ENCODE results near the gene ZNF652. TPM values are rescaled to one million over a fixed set of nuclear protein-coding genes. Genes with fewer than 3 reads are reported as not detected.
"Not testable (repeated sequence)": the region's sequence is repeated elsewhere in the genome, so short reads cannot be mapped to it uniquely, and the experiment has no call there.

The ZNF652 gene
- total RNA-seq, 2 donors from 2014 or later, result 24.6 to 25.4 TPM

DNA sequence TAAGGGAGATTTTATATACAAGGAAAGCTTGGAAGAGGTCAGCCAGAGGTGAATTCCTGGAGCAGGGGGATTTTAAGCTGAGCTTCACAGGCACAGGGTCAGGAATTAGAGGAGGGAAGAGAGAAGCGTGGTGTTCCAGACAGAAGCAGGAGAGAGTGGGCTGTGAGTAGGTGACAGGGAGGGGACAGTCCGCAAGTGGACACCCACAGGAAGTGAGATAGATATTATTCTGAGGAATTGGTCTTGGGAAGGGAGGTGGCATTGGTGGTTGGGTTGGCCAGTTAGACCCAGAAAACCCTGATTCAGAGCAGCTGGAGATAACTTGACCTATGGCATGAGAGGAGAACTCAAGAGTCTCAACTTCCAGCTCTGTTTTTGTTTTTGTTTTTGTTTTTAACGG is 37.9 kb upstream of the ZNF652 start:
- Histone ChIP-seq H3K4me1 (no peaks in the 10 kb centered on the region), H3K27ac (no peak overlapping the region), H3K9me3 (no peaks in the 10 kb centered on the region), H3K27me3 (no peaks in the 10 kb centered on the region), H3K36me3 (peaks cover 15% of the 10 kb centered on the region), H3K4me3 (no peak overlapping the region)
- TF ChIP-seq, protein P1, sequence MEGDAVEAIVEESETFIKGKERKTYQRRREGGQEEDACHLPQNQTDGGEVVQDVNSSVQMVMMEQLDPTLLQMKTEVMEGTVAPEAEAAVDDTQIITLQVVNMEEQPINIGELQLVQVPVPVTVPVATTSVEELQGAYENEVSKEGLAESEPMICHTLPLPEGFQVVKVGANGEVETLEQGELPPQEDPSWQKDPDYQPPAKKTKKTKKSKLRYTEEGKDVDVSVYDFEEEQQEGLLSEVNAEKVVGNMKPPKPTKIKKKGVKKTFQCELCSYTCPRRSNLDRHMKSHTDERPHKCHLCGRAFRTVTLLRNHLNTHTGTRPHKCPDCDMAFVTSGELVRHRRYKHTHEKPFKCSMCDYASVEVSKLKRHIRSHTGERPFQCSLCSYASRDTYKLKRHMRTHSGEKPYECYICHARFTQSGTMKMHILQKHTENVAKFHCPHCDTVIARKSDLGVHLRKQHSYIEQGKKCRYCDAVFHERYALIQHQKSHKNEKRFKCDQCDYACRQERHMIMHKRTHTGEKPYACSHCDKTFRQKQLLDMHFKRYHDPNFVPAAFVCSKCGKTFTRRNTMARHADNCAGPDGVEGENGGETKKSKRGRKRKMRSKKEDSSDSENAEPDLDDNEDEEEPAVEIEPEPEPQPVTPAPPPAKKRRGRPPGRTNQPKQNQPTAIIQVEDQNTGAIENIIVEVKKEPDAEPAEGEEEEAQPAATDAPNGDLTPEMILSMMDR (IDR thresholded peaks at IDR 0.05), result no peak
- no peak for DNase-seq (ENCODE audit: low spot score)

DNA sequence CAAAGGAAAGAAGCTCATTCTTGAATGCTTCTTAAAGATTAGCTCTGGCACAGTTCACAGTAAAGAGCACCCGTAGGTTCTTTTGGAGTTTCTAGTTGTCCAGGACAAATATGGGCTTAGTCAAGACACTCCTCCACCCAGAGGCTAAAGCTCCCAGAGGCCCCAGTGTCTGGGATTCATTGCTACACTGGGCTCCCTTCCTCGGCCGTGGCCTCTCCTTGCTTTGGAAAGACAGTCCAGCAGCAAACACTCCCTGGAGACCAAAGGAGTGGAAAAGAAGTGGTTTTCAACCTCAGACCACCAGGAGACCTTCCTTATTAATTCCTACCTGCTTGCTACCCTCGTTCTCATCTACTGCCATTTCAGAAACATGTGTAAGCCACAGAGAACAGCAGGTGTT is 35.5 kb upstream of the ZNF652 start:
- Histone ChIP-seq H3K4me1 (peaks cover 0 to 5% of the 10 kb centered on the region in 2 donors), H3K27me3 (no peaks in the 10 kb centered on the region), H3K27ac (no peak overlapping the region), H3K4me3 (no peak overlapping the region), H3K9me3 (no peaks in the 10 kb centered on the region), H3K36me3 (no peaks in the 10 kb centered on the region)
- TF ChIP-seq, protein P1 (IDR thresholded peaks at IDR 0.05), result no peak
- DNase-seq (ENCODE audit: low spot score), result no peak

DNA sequence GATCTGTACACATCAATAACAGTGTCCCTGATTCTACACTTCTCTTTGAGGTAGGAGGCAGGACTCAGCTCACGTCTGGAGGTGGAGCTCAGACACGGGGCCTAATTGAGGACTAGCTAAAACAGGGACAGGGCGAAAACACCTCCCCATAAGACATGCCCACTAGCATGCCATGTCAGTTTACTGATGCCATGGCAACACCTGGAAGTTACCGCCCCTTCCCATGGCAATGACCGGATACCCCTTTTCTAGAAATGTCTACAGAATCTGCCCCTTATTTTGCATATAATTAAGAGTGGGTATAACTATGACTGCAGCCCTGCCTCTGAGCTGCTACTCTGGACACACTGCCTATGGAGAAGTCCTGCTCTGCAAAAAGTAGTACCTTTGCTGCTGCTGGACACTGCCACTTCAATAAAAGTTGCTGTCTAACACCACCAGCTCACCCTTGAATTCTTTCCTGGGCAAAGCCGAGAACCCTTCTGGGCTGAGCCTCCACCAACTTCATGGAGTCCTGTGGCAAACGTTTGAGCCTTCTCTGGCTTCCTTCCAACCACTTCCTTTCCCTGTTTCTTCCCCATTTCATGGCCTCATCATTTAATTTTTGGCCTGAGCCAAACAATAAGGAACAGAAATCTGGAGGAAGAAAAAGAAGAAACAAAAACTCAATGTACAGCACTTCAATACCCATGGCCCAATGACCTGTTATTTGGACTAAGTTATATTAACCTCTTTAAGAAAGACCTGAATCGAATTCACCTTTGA is 31.6 kb upstream of the ZNF652 start:
- no peak for DNase-seq (ENCODE audit: low spot score)
- no peaks in the 10 kb centered on the region for H3K36me3 ChIP-seq
- H3K4me1 ChIP-seq, result peaks cover 0 to 14% of the 10 kb centered on the region in 2 donors
- H3K27me3 ChIP-seq, result no peaks in the 10 kb centered on the region
- H3K4me3 ChIP-seq, result no peak overlapping the region
- TF ChIP-seq, protein P1 (IDR thresholded peaks at IDR 0.05), result no peak
- no peaks in the 10 kb centered on the region for H3K9me3 ChIP-seq
- H3K27ac ChIP-seq, result no peak overlapping the region

DNA sequence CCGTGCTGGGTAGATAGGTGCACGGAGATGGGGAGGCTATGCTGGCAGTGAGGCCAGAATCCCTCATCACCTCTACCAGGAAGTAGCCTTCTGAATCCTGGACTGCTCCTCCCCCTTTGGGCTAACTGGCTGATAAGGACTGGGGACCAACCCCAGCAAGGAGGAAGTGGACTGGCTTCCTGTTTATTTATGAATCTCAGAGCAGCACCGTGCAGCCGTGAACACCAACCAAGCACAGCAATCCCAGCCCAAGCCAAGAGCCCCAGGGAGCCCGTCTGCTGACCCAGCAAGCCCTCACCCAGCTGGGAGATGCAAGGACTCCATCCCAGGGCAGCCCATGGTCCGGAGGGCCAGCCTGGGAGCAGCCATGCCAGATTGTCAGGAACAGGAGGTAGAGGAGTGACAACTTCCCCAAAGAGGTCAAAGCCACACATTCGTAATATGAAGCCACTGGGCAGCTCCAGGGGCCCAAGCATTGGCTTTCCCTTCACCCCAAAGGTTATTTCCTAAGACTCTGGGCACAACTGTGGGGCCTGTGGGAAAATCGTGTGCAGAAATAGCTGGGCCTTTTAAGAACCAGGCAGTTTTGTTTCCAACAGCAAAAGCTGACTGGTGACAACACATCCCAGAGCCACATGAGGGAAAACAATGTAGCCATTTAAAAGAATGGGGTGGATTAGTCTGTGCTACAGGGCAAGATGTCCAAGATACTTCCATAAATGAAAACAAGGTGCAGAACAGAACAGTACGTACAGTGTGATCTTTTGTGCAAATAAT is 28.7 kb upstream of the ZNF652 start:
- TF ChIP-seq, protein P1 (IDR thresholded peaks at IDR 0.05), result no peak
- Histone ChIP-seq H3K27ac (peak overlapping the region in 1 of 2 donors; percentile 35), H3K4me3 (no peak overlapping the region)

DNA sequence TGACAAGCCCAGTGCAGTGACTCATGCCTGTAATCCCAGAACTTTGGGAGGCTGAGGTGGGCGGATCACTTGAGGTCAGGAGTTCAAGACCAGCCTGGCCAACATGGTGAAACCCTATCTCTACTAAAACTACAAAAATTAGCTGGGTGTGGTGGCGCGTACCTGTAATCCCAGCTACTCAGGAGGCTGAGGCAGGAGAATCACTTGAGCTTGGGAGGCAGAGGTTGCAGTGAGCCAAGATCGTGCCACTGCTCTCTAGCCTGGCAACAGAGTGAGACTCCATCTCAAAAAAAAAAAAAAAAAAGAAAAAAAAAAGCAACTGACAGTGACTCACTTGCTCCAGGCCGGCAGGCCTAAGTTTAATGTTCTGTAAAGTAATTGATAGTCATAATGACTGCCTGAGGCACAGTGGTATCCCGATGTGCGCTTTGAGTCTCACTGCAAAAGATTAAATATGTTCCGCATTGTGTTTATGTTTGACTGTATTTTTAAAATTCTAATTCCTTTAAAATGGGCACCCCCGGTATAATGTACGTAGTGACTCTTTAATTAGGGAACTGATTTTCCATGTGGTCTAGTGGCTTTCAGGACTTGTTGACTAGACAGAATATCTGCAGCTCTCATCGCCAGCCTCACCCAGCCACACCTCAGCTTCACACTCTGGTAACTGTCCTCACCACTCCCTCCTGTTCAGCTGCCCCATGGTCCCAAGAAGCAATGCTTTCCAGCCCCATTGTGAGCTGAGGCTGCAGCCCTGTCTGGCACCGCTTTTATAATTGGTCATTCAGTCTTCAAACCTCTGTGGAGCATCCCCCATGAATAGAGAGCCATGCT is 27.7 kb upstream of the ZNF652 start:
- H3K27ac ChIP-seq; H3K27me3 ChIP-seq; H3K4me3 ChIP-seq; H3K36me3 ChIP-seq; H3K9me3 ChIP-seq; DNase-seq (ENCODE audit: low spot score): not testable (repeated sequence)
- H3K4me1 ChIP-seq, result peaks cover 0 to 12% of the 10 kb centered on the region in 2 donors

More for the DNA sequence above, 28.7 kb upstream of the ZNF652 start:
- peaks cover 0 to 14% of the 10 kb centered on the region in 2 donors for H3K4me1 ChIP-seq
- DNase-seq (ENCODE audit: low spot score), result no peak
- no peaks in the 10 kb centered on the region for H3K9me3 ChIP-seq
- no peaks in the 10 kb centered on the region for H3K36me3 ChIP-seq
- H3K27me3 ChIP-seq, result no peaks in the 10 kb centered on the region

All from right atrium auricular region (tissue), 2 donors.